IMR-90 (cell line): Measurements from ENCODE around the gene CYTH4.

ENCODE experiments used
- CHD1 ChIP-seq: IDR thresholded peaks from 2 replicates; pipeline ENCODE4 v1.6.1; 2012; ENCODE audit warnings: low read depth, low read length, improper control_type of control experiment
- MAFK ChIP-seq: IDR thresholded peaks from 2 replicates; pipeline ENCODE4 v1.6.1; 2012; ENCODE audit warnings: low read depth, low read length, improper control_type of control experiment
- MXI1 ChIP-seq: IDR thresholded peaks from 2 replicates; pipeline ENCODE4 v1.6.1; 2012; ENCODE audit warnings: low read depth, mild to moderate bottlenecking, low read length, moderate library complexity, borderline replicate concordance
- NFE2L2 ChIP-seq: fragments of 150-350 bp; IDR thresholded peaks from 2 replicates; pipeline ENCODE4 v1.6.1; 2016; ENCODE audit warnings: low read depth, mild to moderate bottlenecking, low read length
- POLR2A ChIP-seq: IDR thresholded peaks from 2 replicates; pipeline ENCODE4 v1.6.1; 2012; ENCODE audit warnings: mild to moderate bottlenecking, low read depth, low read length
- RAD21 ChIP-seq: IDR thresholded peaks from 2 replicates; pipeline ENCODE4 v1.6.1; 2012; ENCODE audit warnings: low read length, improper control_type of control experiment
- RCOR1 ChIP-seq: IDR thresholded peaks from 2 replicates; pipeline ENCODE4 v1.6.1; 2012; ENCODE audit warnings: mild to moderate bottlenecking, low read length, improper control_type of control experiment; ENCODE audit not compliant: insufficient replicate concordance
- RFX5 ChIP-seq: IDR thresholded peaks from 2 replicates; pipeline ENCODE4 v1.8.0; 2012; ENCODE audit warnings: low read depth, mild to moderate bottlenecking, low read length, moderate library complexity
- SMC3 ChIP-seq: fragments of 150-350 bp; IDR thresholded peaks from 2 replicates; pipeline ENCODE4 v1.6.1; 2016; ENCODE audit warnings: low read depth, mild to moderate bottlenecking, antibody characterized with exemption, low read length, moderate library complexity
- TF ChIP-seq, protein P1 (sequence below): conservative IDR thresholded peaks from 2 replicates; pipeline ENCODE4 v1.5.1; 2012; ENCODE audit warnings: mild to moderate bottlenecking, low read depth, low read length, improper control_type of control experiment
- TF ChIP-seq, protein P2 (sequence below): fragments of 150-350 bp; IDR thresholded peaks from 2 replicates; pipeline ENCODE4 v1.6.1; 2017; ENCODE audit warnings: mild to moderate bottlenecking, antibody characterized with exemption, low read length, low read depth
- TF ChIP-seq, protein P3 (sequence below): fragments of 150-350 bp; IDR thresholded peaks from 2 replicates; pipeline ENCODE4 v1.6.1; 2016; ENCODE audit warnings: low read depth, mild to moderate bottlenecking, low read length, moderate library complexity, borderline replicate concordance

DNA sequence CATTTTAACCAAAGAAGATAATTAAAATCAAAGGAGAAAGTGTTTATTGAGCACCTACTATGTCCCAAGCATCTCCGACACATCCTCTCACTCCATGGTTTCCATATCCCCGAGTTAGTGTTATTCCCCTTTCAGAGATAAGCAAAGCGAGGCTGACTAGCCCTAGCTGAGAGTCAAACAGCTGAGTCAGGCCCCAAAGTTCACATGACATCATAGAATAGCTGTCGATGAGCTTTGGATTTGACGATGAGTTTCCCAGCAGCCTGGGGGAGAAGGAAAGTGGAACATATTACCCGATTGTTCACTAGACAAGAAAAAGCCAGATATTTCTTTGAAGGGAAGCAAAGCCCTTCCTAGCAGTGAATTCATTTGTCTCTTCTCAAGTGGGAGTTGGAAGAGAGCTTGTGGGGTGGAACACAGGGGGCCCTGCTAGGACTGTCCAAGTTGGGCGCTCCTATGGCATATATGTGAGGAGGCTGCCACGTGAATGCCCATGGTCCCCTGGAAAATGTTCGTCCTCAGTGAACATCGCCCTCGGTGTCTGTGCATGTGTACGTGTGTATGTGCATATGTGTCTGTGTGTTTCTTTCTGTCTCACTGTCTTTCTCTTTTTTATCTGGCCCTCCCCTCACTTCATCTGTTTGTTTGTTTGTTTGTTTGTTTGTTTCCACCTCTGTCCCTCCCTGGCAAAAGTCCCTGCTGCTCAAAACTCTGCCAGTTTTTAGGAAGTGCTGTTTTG is 493 bp upstream of the CYTH4 start:
- TF ChIP-seq, protein P1, sequence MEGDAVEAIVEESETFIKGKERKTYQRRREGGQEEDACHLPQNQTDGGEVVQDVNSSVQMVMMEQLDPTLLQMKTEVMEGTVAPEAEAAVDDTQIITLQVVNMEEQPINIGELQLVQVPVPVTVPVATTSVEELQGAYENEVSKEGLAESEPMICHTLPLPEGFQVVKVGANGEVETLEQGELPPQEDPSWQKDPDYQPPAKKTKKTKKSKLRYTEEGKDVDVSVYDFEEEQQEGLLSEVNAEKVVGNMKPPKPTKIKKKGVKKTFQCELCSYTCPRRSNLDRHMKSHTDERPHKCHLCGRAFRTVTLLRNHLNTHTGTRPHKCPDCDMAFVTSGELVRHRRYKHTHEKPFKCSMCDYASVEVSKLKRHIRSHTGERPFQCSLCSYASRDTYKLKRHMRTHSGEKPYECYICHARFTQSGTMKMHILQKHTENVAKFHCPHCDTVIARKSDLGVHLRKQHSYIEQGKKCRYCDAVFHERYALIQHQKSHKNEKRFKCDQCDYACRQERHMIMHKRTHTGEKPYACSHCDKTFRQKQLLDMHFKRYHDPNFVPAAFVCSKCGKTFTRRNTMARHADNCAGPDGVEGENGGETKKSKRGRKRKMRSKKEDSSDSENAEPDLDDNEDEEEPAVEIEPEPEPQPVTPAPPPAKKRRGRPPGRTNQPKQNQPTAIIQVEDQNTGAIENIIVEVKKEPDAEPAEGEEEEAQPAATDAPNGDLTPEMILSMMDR: no peak
- TF ChIP-seq POLR2A (no peak), MXI1 (no peak), RCOR1 (no peak), CHD1 (no peak), RAD21 (no peak), NFE2L2 (no peak), MAFK (no peak), SMC3 (no peak), RFX5 (no peak)
- TF ChIP-seq, protein P2, sequence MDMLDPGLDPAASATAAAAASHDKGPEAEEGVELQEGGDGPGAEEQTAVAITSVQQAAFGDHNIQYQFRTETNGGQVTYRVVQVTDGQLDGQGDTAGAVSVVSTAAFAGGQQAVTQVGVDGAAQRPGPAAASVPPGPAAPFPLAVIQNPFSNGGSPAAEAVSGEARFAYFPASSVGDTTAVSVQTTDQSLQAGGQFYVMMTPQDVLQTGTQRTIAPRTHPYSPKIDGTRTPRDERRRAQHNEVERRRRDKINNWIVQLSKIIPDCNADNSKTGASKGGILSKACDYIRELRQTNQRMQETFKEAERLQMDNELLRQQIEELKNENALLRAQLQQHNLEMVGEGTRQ: no peak
- TF ChIP-seq, protein P3, sequence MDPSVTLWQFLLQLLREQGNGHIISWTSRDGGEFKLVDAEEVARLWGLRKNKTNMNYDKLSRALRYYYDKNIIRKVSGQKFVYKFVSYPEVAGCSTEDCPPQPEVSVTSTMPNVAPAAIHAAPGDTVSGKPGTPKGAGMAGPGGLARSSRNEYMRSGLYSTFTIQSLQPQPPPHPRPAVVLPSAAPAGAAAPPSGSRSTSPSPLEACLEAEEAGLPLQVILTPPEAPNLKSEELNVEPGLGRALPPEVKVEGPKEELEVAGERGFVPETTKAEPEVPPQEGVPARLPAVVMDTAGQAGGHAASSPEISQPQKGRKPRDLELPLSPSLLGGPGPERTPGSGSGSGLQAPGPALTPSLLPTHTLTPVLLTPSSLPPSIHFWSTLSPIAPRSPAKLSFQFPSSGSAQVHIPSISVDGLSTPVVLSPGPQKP: no peak
